GM18511 (cell line): ENCODE data around the gene KRTAP10-10.
"Not testable (repeated sequence)": the region's sequence is repeated elsewhere in the genome, so short reads cannot be mapped to it uniquely, and the experiment has no call there.

Source experiments
- ATAC-seq: cut with Tn5 transposase; IDR thresholded peaks from one replicate; pipeline ENCODE4 v1.9.1; 2021; ENCODE audit warnings: mild to moderate bottlenecking, moderate library complexity; ENCODE audit not compliant: unreplicated experiment

KRTAP10-10 gene

GRCh38 chr21:44648557-44649311 is 11.6 kb downstream of the KRTAP10-10 start:
- ATAC-seq, result no peak

- no peak for ATAC-seq
Measured at GRCh38 chr21:44649521-44650100, 12.5 kb downstream of the KRTAP10-10 start.

DNA sequence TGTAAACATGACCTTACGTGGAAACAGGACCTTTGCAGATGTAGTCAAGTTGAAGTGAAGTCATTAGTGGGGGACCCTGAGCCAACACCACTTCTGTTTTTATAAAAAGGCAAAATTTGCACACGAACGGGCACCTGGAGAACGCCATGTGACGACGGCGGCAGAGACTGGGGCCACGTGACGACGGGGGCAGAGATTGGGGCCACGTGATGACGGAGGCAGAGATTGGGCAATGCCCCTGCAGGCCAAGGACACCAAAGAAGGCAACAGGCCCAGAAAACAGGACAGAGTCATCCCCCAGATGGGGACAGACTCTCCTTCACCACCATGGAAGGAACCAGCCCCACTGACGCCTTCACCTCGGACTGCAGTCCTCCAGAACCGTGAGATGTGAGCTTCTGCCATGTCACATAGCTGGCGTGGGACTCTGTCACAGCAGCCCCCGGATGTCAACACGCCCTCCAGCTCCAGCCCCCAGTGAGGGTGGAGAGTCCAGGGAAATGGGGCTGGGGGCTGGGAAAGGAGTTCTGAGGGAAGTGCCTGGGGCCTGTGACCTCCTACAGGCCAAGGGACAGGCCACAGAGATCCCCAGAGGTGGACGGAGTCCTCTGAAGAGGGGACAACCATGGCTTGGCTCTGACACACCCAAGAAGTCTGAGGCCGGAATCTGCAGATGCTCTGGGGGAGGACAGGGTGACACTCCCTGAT is 13.3 kb downstream of the KRTAP10-10 start:
- no peak for ATAC-seq

GRCh38 chr21:44650973-44651675 is 14.0 kb downstream of the KRTAP10-10 start:
- ATAC-seq, result no peak

GRCh38 chr21:44653123-44653522 is 16.0 kb downstream of the KRTAP10-10 start:
- no peak for ATAC-seq

DNA sequence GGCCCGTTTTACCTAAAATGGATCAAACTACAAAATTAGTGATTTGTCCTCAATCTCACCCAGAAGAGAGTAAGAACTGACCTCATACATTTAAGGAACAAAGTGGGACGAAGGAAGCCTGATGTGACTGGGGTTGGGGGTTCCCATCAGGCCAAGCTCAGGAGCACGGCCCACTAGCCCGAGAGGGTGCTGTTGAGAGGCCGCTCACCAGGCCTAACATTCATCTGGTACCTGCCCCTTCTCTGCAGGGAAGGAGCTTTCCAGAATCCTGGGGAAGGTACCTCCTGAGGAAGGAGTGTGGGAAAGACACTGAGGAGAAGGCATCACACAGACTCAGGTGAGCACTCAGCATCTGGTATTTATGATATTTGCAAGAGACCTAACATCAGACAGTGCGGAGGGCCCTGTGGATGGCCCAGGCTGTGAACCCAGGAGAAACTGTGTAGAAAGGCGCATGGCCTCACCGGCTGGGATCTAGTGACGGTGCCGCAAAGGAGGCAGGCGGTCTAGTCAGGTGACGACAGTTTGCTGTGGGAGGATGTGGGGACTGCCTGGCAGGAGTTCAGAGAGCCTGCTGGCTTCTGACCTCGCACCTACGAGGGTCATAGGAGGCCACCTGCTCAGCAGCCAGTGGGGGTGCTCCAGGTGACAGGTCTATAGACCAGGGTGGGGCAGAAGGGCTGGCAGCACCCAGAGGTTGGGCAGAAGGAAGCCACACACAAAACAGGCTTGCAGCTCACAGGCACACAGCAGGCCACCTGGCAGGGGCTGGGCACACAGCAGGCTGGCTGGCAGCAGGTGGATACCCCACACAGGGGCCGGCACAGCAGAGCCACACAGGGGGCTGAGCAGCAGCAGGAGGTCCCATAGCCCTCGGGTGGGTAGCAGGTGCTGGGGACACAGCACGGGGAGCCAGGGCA is 16.8 kb downstream of the KRTAP10-10 start:
- no peak for ATAC-seq

- no peak for ATAC-seq
Measured at GRCh38 chr21:44654576-44655175, 17.5 kb downstream of the KRTAP10-10 start, which contains the start of gene KRTAP12-4. TSS of gene KRTAP12-4 (minus strand) at chr21:44654659. CDS start at chr21:44654614, 45 bp downstream.

DNA sequence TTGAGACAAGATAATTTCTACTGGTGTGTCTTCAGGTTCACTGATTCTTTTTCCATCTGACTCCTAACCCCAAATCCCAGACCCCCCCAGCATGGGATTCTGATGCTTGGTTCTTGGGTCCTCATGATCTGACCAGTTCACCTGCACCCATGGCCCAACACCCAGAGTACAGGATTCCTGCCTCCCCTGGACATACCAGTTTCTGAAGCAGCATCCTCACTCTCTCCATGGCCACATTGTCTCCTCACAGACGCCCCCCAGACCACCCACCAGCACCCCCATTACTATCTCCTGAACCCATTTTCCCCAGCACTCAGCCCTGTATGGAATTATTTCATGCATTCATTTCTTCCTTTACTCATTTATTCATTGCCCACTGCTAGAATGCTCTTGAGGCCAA is 19.7 kb downstream of the KRTAP10-10 start:
- no peak for ATAC-seq

GRCh38 chr21:44657635-44658540 is 20.7 kb downstream of the KRTAP10-10 start, which contains the start of gene KRTAP12-3:
TSS of gene KRTAP12-3 (plus strand) at chr21:44657932. CDS start at chr21:44657980, 48 bp downstream.
- ATAC-seq, result no peak

DNA sequence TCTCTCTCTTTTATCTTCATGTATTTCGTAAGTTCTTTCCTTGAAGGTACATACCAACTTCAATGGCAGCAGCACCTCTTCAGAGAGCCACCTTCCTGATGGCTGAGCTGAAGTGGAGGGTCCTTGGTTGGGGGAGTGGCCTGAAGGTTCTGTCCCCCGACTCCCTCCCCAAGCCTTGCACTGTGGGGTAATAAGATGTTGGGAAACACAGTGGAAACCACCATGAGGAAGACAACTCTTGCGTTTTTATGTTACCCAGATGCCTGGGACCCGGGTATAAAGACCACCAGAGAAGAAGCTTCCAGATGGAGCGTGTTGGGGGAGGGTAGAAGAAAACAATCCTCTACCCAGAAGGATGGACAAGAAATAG is 21.4 kb downstream of the KRTAP10-10 start:
- ATAC-seq, result no peak

- ATAC-seq, result no peak
Measured at GRCh38 chr21:44658913-44659595, 21.9 kb downstream of the KRTAP10-10 start.

DNA sequence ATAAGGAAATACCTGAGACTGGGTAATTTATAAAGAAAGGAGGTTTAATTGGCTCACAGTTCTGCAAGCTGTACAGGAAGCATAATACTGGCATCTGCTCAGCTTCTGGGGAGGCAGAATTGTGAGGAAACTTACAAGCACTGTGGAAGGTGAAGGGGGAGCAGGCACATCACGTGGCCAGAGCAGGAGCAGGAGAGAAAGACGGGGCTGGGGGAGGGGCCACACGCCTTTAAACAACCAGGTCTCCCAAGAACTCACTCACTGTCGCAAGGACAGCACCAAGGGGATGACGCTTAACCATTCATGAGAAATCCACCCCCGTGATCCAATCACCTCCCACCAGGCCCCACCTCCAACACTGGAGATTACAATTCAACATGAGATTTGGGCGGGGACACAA is 24.4 kb downstream of the KRTAP10-10 start:
- not testable (repeated sequence) for ATAC-seq

DNA sequence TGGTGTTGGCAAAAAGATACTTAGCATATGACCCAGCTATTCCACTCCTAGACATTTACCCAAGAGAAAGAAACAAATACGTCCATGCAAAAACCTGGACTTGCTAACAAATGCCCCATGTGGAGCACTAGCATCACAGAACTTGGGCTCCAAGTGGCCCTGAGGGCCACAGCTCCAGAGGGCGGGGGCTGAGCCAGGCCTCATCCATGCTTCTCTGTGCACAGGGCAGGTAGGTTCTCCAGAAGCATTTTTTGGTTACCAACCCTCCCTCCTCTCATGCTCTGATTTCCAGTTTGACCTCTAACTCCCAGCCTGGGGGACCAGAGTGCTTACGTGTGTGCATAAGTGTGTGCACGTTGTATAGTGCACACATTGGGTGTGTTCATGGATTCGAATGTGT is 27.5 kb downstream of the KRTAP10-10 start:
- no peak for ATAC-seq

GRCh38 chr21:44666401-44667320 is 29.5 kb downstream of the KRTAP10-10 start, which contains the start of gene KRTAP12-2:
TSS of gene KRTAP12-2 (minus strand) at chr21:44666927. CDS start at chr21:44666886, 41 bp downstream.
- ATAC-seq, result no peak

GRCh38 chr21:44667612-44668011 is 30.5 kb downstream of the KRTAP10-10 start:
- ATAC-seq, result no peak

GRCh38 chr21:44670642-44671432 is 33.7 kb downstream of the KRTAP10-10 start:
- no peak for ATAC-seq
